Measurements from ENCODE around the gene SLC35E1. TPM values are rescaled to one million over a fixed set of nuclear protein-coding genes. Genes with fewer than 3 reads are reported as not detected.

Gene SLC35E1
- total RNA-seq, 1 donor from 2014 or later = 29.7 TPM

- Mint-ChIP-seq H3K4me1 (ENCODE audit: unreplicated experiment) (peaks cover 13% of the 10 kb centered on the region), H3K27me3 (ENCODE audit: unreplicated experiment) (peaks cover 7% of the 10 kb centered on the region), H3K36me3 (ENCODE audit: low read depth, unreplicated experiment) (peaks cover 14% of the 10 kb centered on the region), H3K27ac (ENCODE audit: unreplicated experiment) (no peak overlapping the region), H3K4me3 (ENCODE audit: unreplicated experiment) (peak overlapping the region; percentile 78), H3K9me3 (ENCODE audit: unreplicated experiment) (no peaks in the 10 kb centered on the region)
- no peak for DNase-seq (ENCODE audit: low spot score)
- TF ChIP-seq CTCF (IDR thresholded peaks at IDR 0.05; ENCODE audit: unreplicated experiment) = no peak
These were observed 7.2 kb upstream of the SLC35E1 start for GRCh38 chr19:16579381-16579780.

- Mint-ChIP-seq H3K4me3 (ENCODE audit: unreplicated experiment) (no peak overlapping the region), H3K36me3 (ENCODE audit: low read depth, unreplicated experiment) (peaks cover 18% of the 10 kb centered on the region), H3K27ac (ENCODE audit: unreplicated experiment) (no peak overlapping the region), H3K27me3 (ENCODE audit: unreplicated experiment) (peaks cover 15% of the 10 kb centered on the region), H3K9me3 (ENCODE audit: unreplicated experiment) (no peaks in the 10 kb centered on the region), H3K4me1 (ENCODE audit: unreplicated experiment) (peaks cover 7% of the 10 kb centered on the region)
- DNase-seq (ENCODE audit: low spot score) = no peak
- no peak for TF ChIP-seq CTCF (IDR thresholded peaks at IDR 0.05; ENCODE audit: unreplicated experiment)
These were observed 5.3 kb upstream of the SLC35E1 start for GRCh38 chr19:16577531-16577985.

- Mint-ChIP-seq H3K4me3 (ENCODE audit: unreplicated experiment) (no peak overlapping the region), H3K27me3 (ENCODE audit: unreplicated experiment) (peaks cover 15% of the 10 kb centered on the region), H3K9me3 (ENCODE audit: unreplicated experiment) (no peaks in the 10 kb centered on the region), H3K27ac (ENCODE audit: unreplicated experiment) (no peak overlapping the region), H3K36me3 (ENCODE audit: low read depth, unreplicated experiment) (peaks cover 18% of the 10 kb centered on the region), H3K4me1 (ENCODE audit: unreplicated experiment) (peaks cover 7% of the 10 kb centered on the region)
- no peak for TF ChIP-seq CTCF (IDR thresholded peaks at IDR 0.05; ENCODE audit: unreplicated experiment)
- no peak for DNase-seq (ENCODE audit: low spot score)
These were observed 4.7 kb upstream of the SLC35E1 start for GRCh38 chr19:16576690-16577530.

GRCh38 chr19:16575861-16576689 lies 3.9 kb upstream of the SLC35E1 start:
- Mint-ChIP-seq H3K27ac (ENCODE audit: unreplicated experiment) (no peak overlapping the region), H3K36me3 (ENCODE audit: low read depth, unreplicated experiment) (peaks cover 18% of the 10 kb centered on the region), H3K9me3 (ENCODE audit: unreplicated experiment) (no peaks in the 10 kb centered on the region), H3K27me3 (ENCODE audit: unreplicated experiment) (peaks cover 15% of the 10 kb centered on the region), H3K4me3 (ENCODE audit: unreplicated experiment) (no peak overlapping the region), H3K4me1 (ENCODE audit: unreplicated experiment) (peaks cover 13% of the 10 kb centered on the region)
- no peak for DNase-seq (ENCODE audit: low spot score)
- no peak for TF ChIP-seq CTCF (IDR thresholded peaks at IDR 0.05; ENCODE audit: unreplicated experiment)
